ENCODE measurements around the gene SPACA7. TPM values are rescaled to one million over a fixed set of nuclear protein-coding genes. Genes with fewer than 3 reads are reported as not detected.

The SPACA7 gene
- total RNA-seq, 4 donors from 2014 or later, result not detected

- Histone ChIP-seq H3K4me3 (no peak overlapping the region), H3K27me3 (no peaks in the 10 kb centered on the region), H3K36me3 (no peaks in the 10 kb centered on the region), H3K27ac (no peak overlapping the region), H3K4me1 (no peaks in the 10 kb centered on the region), H3K9me3 (no peaks in the 10 kb centered on the region)
- TF ChIP-seq POLR2A (IDR thresholded peaks at IDR 0.05) (no peak), CTCF (IDR thresholded peaks at IDR 0.05) (no peak)
- DNase-seq, result no peak
- intact Hi-C loops (cut with DNase I; ENCODE audit: low total_unique reads), result no loop called here
Observed at GRCh38 chr13:112450118-112450903, 74.2 kb downstream of the SPACA7 start.

GRCh38 chr13:112450904-112451240 is 74.7 kb downstream of the SPACA7 start:
- no peak for DNase-seq
- TF ChIP-seq CTCF (IDR thresholded peaks at IDR 0.05) (no peak), POLR2A (IDR thresholded peaks at IDR 0.05) (no peak)
- Histone ChIP-seq H3K4me3 (no peak overlapping the region), H3K36me3 (no peaks in the 10 kb centered on the region), H3K9me3 (no peaks in the 10 kb centered on the region), H3K27ac (no peak overlapping the region), H3K27me3 (no peaks in the 10 kb centered on the region), H3K4me1 (no peaks in the 10 kb centered on the region)
- intact Hi-C loops (cut with DNase I; ENCODE audit: low total_unique reads), result no loop called here

- no peaks in the 10 kb centered on the region for H3K9me3 ChIP-seq
- no peak overlapping the region for H3K27ac ChIP-seq
- H3K4me3 ChIP-seq, result no peak overlapping the region
- TF ChIP-seq POLR2A (IDR thresholded peaks at IDR 0.05), result no peak
- no peak for TF ChIP-seq CTCF (IDR thresholded peaks at IDR 0.05)
- H3K27me3 ChIP-seq, result no peaks in the 10 kb centered on the region
- intact Hi-C loops (cut with DNase I; ENCODE audit: low total_unique reads), result no loop called here
- H3K36me3 ChIP-seq, result no peaks in the 10 kb centered on the region
- no peak for DNase-seq
- no peaks in the 10 kb centered on the region for H3K4me1 ChIP-seq
Observed at GRCh38 chr13:112451512-112452379, 75.6 kb downstream of the SPACA7 start.

- intact Hi-C loops (cut with DNase I; ENCODE audit: low total_unique reads), result no loop called here
Observed at GRCh38 chr13:112452380-112453206, 76.4 kb downstream of the SPACA7 start.

More at GRCh38 chr13:112452380-112453206, 76.4 kb downstream of the SPACA7 start:
- H3K9me3 ChIP-seq, result no peaks in the 10 kb centered on the region
- no peak overlapping the region for H3K4me3 ChIP-seq
- no peak overlapping the region for H3K27ac ChIP-seq
- no peaks in the 10 kb centered on the region for H3K4me1 ChIP-seq
- H3K36me3 ChIP-seq, result no peaks in the 10 kb centered on the region
- DNase-seq, result no peak
- no peaks in the 10 kb centered on the region for H3K27me3 ChIP-seq
- TF ChIP-seq POLR2A (IDR thresholded peaks at IDR 0.05) (no peak), CTCF (IDR thresholded peaks at IDR 0.05) (no peak)

Data from uterus (tissue), 4 donors.